HUES64 (cell line): ENCODE measurements around the gene HYPK.
"Not testable (repeated sequence)": the region's sequence is repeated elsewhere in the genome, so short reads cannot be mapped to it uniquely, and the experiment has no call there.

ENCODE experiments used
- H3K27ac ChIP-seq: 2 replicates; pipeline ENCODE4 v1.7.0; 2013; ENCODE audit warnings: low read depth, low read length, inconsistent platforms
- H3K27me3 ChIP-seq: 2 replicates; pipeline ENCODE4 v1.6.1; 2013; ENCODE audit warnings: mild to moderate bottlenecking, low read length; ENCODE audit not compliant: insufficient read depth
- H3K36me3 ChIP-seq: 2 replicates; pipeline ENCODE4 v1.6.1; 2013; ENCODE audit warnings: mild to moderate bottlenecking, low read length; ENCODE audit not compliant: insufficient read depth
- H3K4me1 ChIP-seq: 2 replicates; pipeline ENCODE4 v1.6.1; 2013; ENCODE audit warnings: mild to moderate bottlenecking, low read length, moderate library complexity; ENCODE audit not compliant: insufficient read depth
- H3K4me3 ChIP-seq: 2 replicates; pipeline ENCODE4 v1.5.1; 2013; ENCODE audit warnings: mild to moderate bottlenecking, low read length, moderate library complexity
- H3K9ac ChIP-seq: 2 replicates; pipeline ENCODE4 v1.6.1; 2013; ENCODE audit warnings: mild to moderate bottlenecking, low read depth, low read length
- H3K9me3 ChIP-seq: 2 replicates; pipeline ENCODE4 v1.6.1; 2013; ENCODE audit warnings: low read depth, low read length; ENCODE audit not compliant: insufficient read depth
- WGBS: fragments of 150-250, 120-280 bp; methylation state at CpG from one replicate; pipeline ENCODE4 v1.1.7; 2013; ENCODE audit warnings: missing lambda C conversion rate; 5-methylcytosine and 5-hydroxymethylcytosine counted together

Gene HYPK

GRCh38 chr15:43796566-43796965 lies 3.8 kb upstream of the HYPK start:
- H3K4me1 ChIP-seq: peaks cover 41% of the 10 kb centered on the region
- no peak overlapping the region for H3K9ac ChIP-seq
- H3K27me3 ChIP-seq: no peaks in the 10 kb centered on the region
- 95% methylated on average over 2 of the region's 3 CpGs for WGBS
- H3K27ac ChIP-seq: peak overlapping the region; percentile 66; the same call in 1 of the 2 replicates
- no peak overlapping the region for H3K4me3 ChIP-seq
- H3K9me3 ChIP-seq: no peaks in the 10 kb centered on the region
- H3K36me3 ChIP-seq: peaks cover 63% of the 10 kb centered on the region

- H3K9me3 ChIP-seq: no peaks in the 10 kb centered on the region
- peak overlapping the region; percentile 64 for H3K27ac ChIP-seq
- no peaks in the 10 kb centered on the region for H3K27me3 ChIP-seq
- no peak overlapping the region for H3K9ac ChIP-seq
- peaks cover 77% of the 10 kb centered on the region for H3K36me3 ChIP-seq
- H3K4me3 ChIP-seq: no peak overlapping the region
- H3K4me1 ChIP-seq: peaks cover 29% of the 10 kb centered on the region
- 92% methylated on average over 16 of the region's 16 CpGs for WGBS
Measured at GRCh38 chr15:43799209-43799944, 1.0 kb upstream of the HYPK start.

- H3K27ac ChIP-seq: peak within 1 kb of the TSS; percentile 64
- H3K4me3 ChIP-seq: peak within 1 kb of the TSS; percentile 86
- no peaks in the 10 kb centered on the region for H3K9me3 ChIP-seq
- H3K36me3 ChIP-seq: peaks cover 77% of the 10 kb centered on the region
- 94% methylated on average over 8 of the region's 8 CpGs for WGBS
- H3K4me1 ChIP-seq: peaks cover 24% of the 10 kb centered on the region
- peak within 1 kb of the TSS; percentile 77 for H3K9ac ChIP-seq
- H3K27me3 ChIP-seq: no peaks in the 10 kb centered on the region
Measured at GRCh38 chr15:43799945-43800285, 484 bp upstream of the HYPK start, which contains the start of gene SERINC4. SERINC4 (minus strand) TSS chr15:43800220; CDS start chr15:43799986, 234 bp downstream.

- H3K4me1 ChIP-seq, H3K9me3 ChIP-seq, H3K9ac ChIP-seq, H3K4me3 ChIP-seq, H3K27me3 ChIP-seq, H3K27ac ChIP-seq: not testable (repeated sequence)
- H3K36me3 ChIP-seq: peaks cover 79% of the 10 kb centered on the region
- WGBS: 94% methylated on average over 5 of the region's 7 CpGs
Measured at GRCh38 chr15:43802676-43803075, 2.3 kb downstream of the HYPK start.

GRCh38 chr15:43808435-43808950 lies 8.1 kb downstream of the HYPK start:
- no peak overlapping the region for H3K9ac ChIP-seq
- no peaks in the 10 kb centered on the region for H3K9me3 ChIP-seq
- H3K27ac ChIP-seq: no peak overlapping the region
- H3K36me3 ChIP-seq: peaks cover 92% of the 10 kb centered on the region
- H3K4me3 ChIP-seq: no peak overlapping the region
- no peaks in the 10 kb centered on the region for H3K27me3 ChIP-seq
- 96% methylated on average over 5 of the region's 5 CpGs for WGBS
- H3K4me1 ChIP-seq: no peaks in the 10 kb centered on the region

GRCh38 chr15:43808960-43809678 lies 8.7 kb downstream of the HYPK start:
- no peaks in the 10 kb centered on the region for H3K9me3 ChIP-seq
- H3K4me1 ChIP-seq: no peaks in the 10 kb centered on the region
- no peak overlapping the region for H3K9ac ChIP-seq
- H3K27ac ChIP-seq: no peak overlapping the region
- no peaks in the 10 kb centered on the region for H3K27me3 ChIP-seq
- H3K4me3 ChIP-seq: no peak overlapping the region
- H3K36me3 ChIP-seq: peaks cover 93% of the 10 kb centered on the region
- WGBS: 98% methylated on average over 5 of the region's 6 CpGs

- not testable (repeated sequence) for H3K4me1 ChIP-seq
Measured at GRCh38 chr15:43815064-43815463, 14.7 kb downstream of the HYPK start.

GRCh38 chr15:43821505-43821904 lies 21.1 kb downstream of the HYPK start:
- Histone ChIP-seq H3K4me1 (no peaks in the 10 kb centered on the region; the same call in 1 of the 2 replicates), H3K27me3 (peaks cover 8% of the 10 kb centered on the region; the same call in 1 of the 2 replicates), H3K27ac (no peak overlapping the region), H3K9ac (no peak overlapping the region), H3K4me3 (no peak overlapping the region), H3K9me3 (peaks cover 5% of the 10 kb centered on the region; the same call in 1 of the 2 replicates), H3K36me3 (peaks cover 30% of the 10 kb centered on the region)
- WGBS: 100% methylated on average over 1 of the region's 3 CpGs

More at GRCh38 chr15:43815064-43815463, 14.7 kb downstream of the HYPK start:
- H3K9me3 ChIP-seq, H3K27me3 ChIP-seq, H3K9ac ChIP-seq, H3K27ac ChIP-seq, H3K4me3 ChIP-seq: not testable (repeated sequence)
- H3K36me3 ChIP-seq: peaks cover 71% of the 10 kb centered on the region
- 97% methylated on average over 5 of the region's 5 CpGs for WGBS

GRCh38 chr15:43824302-43825246 lies 24.2 kb downstream of the HYPK start, which contains the start of gene MFAP1:
MFAP1 (minus strand) TSS chr15:43824690; CDS start chr15:43824569, 121 bp downstream.
- H3K27me3 ChIP-seq: peaks cover 8% of the 10 kb centered on the region; the same call in 1 of the 2 replicates
- H3K27ac ChIP-seq: peak within 1 kb of the TSS; percentile 84
- peaks cover 27% of the 10 kb centered on the region for H3K36me3 ChIP-seq
- peak within 1 kb of the TSS; percentile 83 for H3K9ac ChIP-seq
- peak within 1 kb of the TSS; percentile 82 for H3K4me3 ChIP-seq
- H3K9me3 ChIP-seq: peaks cover 5% of the 10 kb centered on the region; the same call in 1 of the 2 replicates
- no peaks in the 10 kb centered on the region; the same call in 1 of the 2 replicates for H3K4me1 ChIP-seq
- WGBS: 11% methylated on average over 46 of the region's 46 CpGs

GRCh38 chr15:43825305-43825704 lies 24.9 kb downstream of the HYPK start:
- WGBS: 94% methylated on average over 11 of the region's 11 CpGs
- H3K36me3 ChIP-seq: peaks cover 30% of the 10 kb centered on the region
- not testable (repeated sequence) for H3K27me3 ChIP-seq, H3K4me1 ChIP-seq, H3K27ac ChIP-seq, H3K9me3 ChIP-seq, H3K4me3 ChIP-seq, H3K9ac ChIP-seq
